Prostate gland (tissue), 2 donors: Measurements from ENCODE around the gene RASGRP4. TPM values are rescaled to one million over a fixed set of nuclear protein-coding genes. Genes with fewer than 3 reads are reported as not detected.
"Not testable (repeated sequence)": the region's sequence is repeated elsewhere in the genome, so short reads cannot be mapped to it uniquely, and the experiment has no call there.

Experiments used
- DNase-seq: peaks from one replicate; pipeline ENCODE4 v3.0.0-alpha.2; 2019; ENCODE audit warnings: low spot score
- H3K27ac ChIP-seq, 2 donors: fragments of 200-600 bp; sonication (generic); 2 replicates each; pipeline ENCODE4 v1.5.1; 2017 to 2019
- H3K27me3 ChIP-seq: fragments of 200-600 bp; sonication (generic); replicated peaks from 2 replicates; pipeline ENCODE4 v1.5.1; 2019; ENCODE audit not compliant: insufficient read depth
- H3K36me3 ChIP-seq, 2 donors: fragments of 200-600 bp; sonication (generic); 1 replicate in 1 of 2; 2 replicates in 1 of 2; pipeline versions ENCODE4 v1.5.1 to v1.8.1; 2017 to 2019
- H3K4me1 ChIP-seq: fragments of 200-600 bp; sonication (generic); replicated peaks from 2 replicates; pipeline ENCODE4 v1.5.1; 2019
- H3K4me3 ChIP-seq, 2 donors: fragments of 200-600 bp; sonication (generic); 2 replicates each; pipeline ENCODE4 v1.5.1; 2017 to 2019
- H3K9me3 ChIP-seq: fragments of 200-600 bp; sonication (generic); 2 replicates; pipeline ENCODE4 v1.5.1; 2017
- POLR2A ChIP-seq: fragments of 450-650 bp; IDR thresholded peaks from one replicate; pipeline ENCODE4 v1.6.1; 2016; ENCODE audit warnings: antibody characterized with exemption, mild to moderate bottlenecking
- POLR2AphosphoS5 ChIP-seq: sonication (generic); formaldehyde crosslinking; IDR thresholded peaks from one replicate; pipeline ENCODE4 v1.6.1; 2017; ENCODE audit warnings: antibody characterized with exemption
- WGBS: methylation state at CpG from one replicate; pipeline ENCODE4 v1.1.5; 2018; 5-methylcytosine and 5-hydroxymethylcytosine counted together
- intact Hi-C: fragments of 100-400 bp; cut with DNase I; formaldehyde crosslinking; loops from one replicate; pipeline ENCODE4 v1.14.2; 2022
- total RNA-seq, 2 donors: library from RNA; depleted of rRNA; stranded (reverse); fragments of >200 nt; gene quantifications; one replicate each; pipeline ENCODE4 v1.1.0, GENCODE V29; 2016
- TF ChIP-seq, protein P1 (sequence below), 4 experiments: fragments of 200-600 bp in 2 of 4; fragments of 450-650 bp in 2 of 4; sonication (generic) in 2 of 4; IDR thresholded peaks; 1 replicate in 3 of 4; 2 replicates in 1 of 4; pipeline ENCODE4 v1.5.1; 2016 to 2019; ENCODE audit warnings: antibody characterized with exemption in 4 of 4, mild to moderate bottlenecking in 2 of 4, moderate library complexity in 2 of 4

Gene RASGRP4
- total RNA-seq, 2 donors from 2014 or later: 1.4 to 1.6 TPM

DNA sequence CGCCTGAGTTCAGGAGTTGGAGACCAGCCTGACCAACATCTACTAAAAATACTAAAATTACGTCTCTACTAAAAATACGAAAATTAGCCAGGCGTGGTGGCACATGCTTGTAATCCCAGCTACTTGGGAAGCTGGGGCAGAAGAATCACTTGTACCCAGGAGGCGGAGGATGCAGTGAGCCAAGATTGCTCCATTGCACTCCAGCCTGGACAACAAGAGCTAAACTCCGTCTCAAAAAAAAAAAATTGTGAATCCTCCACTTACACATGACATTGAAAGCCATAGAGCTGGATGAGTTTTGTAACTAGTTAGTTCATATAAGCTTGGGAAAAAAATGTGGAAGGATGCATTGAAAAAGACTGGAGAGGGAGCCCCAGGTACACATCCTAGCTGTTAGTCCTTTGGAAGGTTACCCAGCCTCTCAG lies 52.1 kb downstream of the RASGRP4 start:
- DNase-seq: no peak
- no peak for TF ChIP-seq POLR2A
- TF ChIP-seq, protein P1, sequence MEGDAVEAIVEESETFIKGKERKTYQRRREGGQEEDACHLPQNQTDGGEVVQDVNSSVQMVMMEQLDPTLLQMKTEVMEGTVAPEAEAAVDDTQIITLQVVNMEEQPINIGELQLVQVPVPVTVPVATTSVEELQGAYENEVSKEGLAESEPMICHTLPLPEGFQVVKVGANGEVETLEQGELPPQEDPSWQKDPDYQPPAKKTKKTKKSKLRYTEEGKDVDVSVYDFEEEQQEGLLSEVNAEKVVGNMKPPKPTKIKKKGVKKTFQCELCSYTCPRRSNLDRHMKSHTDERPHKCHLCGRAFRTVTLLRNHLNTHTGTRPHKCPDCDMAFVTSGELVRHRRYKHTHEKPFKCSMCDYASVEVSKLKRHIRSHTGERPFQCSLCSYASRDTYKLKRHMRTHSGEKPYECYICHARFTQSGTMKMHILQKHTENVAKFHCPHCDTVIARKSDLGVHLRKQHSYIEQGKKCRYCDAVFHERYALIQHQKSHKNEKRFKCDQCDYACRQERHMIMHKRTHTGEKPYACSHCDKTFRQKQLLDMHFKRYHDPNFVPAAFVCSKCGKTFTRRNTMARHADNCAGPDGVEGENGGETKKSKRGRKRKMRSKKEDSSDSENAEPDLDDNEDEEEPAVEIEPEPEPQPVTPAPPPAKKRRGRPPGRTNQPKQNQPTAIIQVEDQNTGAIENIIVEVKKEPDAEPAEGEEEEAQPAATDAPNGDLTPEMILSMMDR (IDR thresholded peaks at IDR 0.05): no peak
- no peak for TF ChIP-seq POLR2AphosphoS5
- Histone ChIP-seq H3K9me3 (no peaks in the 10 kb centered on the region), H3K4me1 (peaks cover 14% of the 10 kb centered on the region), H3K4me3 (peak overlapping the region; percentile 75 to 87), H3K27ac (peak overlapping the region; percentile 93), H3K27me3 (no peaks in the 10 kb centered on the region), H3K36me3 (no peaks in the 10 kb centered on the region)
- intact Hi-C loops: loop anchor here (2.0 kb wide), 1 partner anchor 37 kb away; no protein-coding TSS in a partner anchor
- WGBS: 61% methylated on average over 6 of the region's 6 CpGs

DNA sequence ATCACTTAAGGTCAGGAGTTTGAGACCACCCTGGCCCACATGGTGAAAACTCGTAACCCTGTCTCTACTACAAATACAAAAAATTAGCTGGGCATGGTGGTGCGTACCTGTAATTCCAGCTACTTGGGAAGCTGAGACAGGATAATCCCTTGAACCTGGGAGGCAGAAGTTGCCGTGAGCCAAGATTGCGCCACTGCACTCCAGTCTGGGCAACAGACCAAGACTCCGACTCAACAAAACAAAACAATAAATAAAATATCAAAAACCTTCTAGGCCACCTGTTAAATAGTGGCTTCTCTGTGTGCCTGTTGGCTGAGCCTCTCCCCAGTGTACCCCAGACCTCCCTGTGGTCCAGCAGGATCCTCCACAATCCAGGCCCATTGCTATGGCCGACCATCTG lies 54.9 kb downstream of the RASGRP4 start:
- Histone ChIP-seq H3K4me1 (peaks cover 5% of the 10 kb centered on the region), H3K9me3 (no peaks in the 10 kb centered on the region), H3K36me3 (no peaks in the 10 kb centered on the region), H3K4me3 (no peak overlapping the region), H3K27ac (no peak overlapping the region), H3K27me3 (no peaks in the 10 kb centered on the region)
- 84% methylated on average over 6 of the region's 6 CpGs for WGBS
- intact Hi-C loops: no loop called here
- TF ChIP-seq, protein P1 (IDR thresholded peaks at IDR 0.05): no peak
- TF ChIP-seq POLR2AphosphoS5 (no peak), POLR2A (no peak)
- DNase-seq: no peak

DNA sequence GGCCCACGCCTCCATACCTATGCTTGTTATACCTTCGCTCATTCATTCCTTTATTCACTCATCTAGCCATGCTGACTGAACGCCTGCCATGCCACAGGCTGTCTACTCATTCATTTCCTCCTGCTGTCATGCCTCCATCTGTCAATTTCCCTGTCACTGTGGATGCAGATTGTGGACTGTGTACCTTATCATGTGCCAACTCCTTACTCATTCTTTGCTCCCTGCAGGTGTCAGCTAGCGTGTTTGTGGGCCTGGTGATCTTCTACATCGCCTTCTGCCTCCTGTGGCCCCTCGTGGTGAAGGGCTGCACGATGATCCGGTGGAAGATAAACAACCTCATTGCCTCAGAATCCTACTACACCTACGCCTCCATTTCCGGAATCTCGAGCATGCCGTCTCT lies 55.7 kb downstream of the RASGRP4 start:
- DNase-seq: no peak
- 67% methylated on average over 12 of the region's 12 CpGs for WGBS
- no peak overlapping the region for H3K27ac ChIP-seq
- intact Hi-C loops: no loop called here
- H3K4me1 ChIP-seq: no peaks in the 10 kb centered on the region
- H3K27me3 ChIP-seq: no peaks in the 10 kb centered on the region
- no peak overlapping the region for H3K4me3 ChIP-seq
- no peak for TF ChIP-seq POLR2A
- TF ChIP-seq POLR2AphosphoS5: no peak
- TF ChIP-seq, protein P1 (IDR thresholded peaks at IDR 0.05): no peak
- H3K36me3 ChIP-seq: no peaks in the 10 kb centered on the region
- no peaks in the 10 kb centered on the region for H3K9me3 ChIP-seq

DNA sequence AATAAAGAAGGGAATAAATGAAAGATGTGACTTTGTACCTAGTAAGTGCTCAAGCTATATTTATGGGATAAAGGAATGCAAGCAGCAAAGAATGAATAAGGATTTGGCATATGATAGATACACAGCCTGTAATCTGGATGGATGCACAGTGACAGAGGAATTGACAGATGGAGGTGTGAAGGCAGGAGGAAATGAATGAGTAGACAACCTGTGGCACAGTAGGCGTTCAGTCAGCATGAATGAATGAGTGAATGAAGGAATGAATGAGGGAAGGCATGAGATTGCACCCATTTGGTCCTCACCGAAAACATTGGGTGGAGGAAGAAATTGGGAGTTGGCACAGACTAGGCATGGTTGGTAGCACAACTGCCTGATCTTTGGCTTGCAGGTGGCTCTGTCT lies 56.4 kb downstream of the RASGRP4 start:
- WGBS: 85% methylated on average over 2 of the region's 2 CpGs
- Histone ChIP-seq H3K36me3 (no peaks in the 10 kb centered on the region), H3K9me3 (no peaks in the 10 kb centered on the region), H3K27me3 (no peaks in the 10 kb centered on the region), H3K4me3 (no peak overlapping the region), H3K27ac (no peak overlapping the region), H3K4me1 (no peaks in the 10 kb centered on the region)
- intact Hi-C loops: no loop called here
- DNase-seq: no peak
- TF ChIP-seq, protein P1 (IDR thresholded peaks at IDR 0.05): no peak
- TF ChIP-seq POLR2A: no peak
- TF ChIP-seq POLR2AphosphoS5: no peak

DNA sequence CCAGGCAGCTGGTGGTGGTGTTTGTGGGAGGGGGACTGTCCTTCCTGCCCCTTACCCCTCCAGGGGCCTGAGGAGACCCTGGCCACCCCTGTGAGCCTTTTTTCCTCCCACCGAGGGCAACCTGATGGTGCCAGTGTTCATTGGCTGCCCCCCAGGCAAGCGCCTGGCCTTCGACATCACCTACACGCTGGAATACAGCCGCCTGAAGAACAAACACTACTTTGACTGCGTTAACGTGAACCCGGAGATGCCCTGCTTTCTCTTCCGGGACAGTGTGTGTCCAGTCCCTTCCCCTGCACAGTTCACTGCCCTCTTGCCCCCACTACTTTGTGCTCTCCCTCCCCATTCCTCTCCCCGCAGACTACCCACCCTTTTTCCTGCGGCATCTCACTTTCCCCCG lies 59.0 kb downstream of the RASGRP4 start:
- H3K4me1 ChIP-seq: no peaks in the 10 kb centered on the region
- intact Hi-C loops: no loop called here
- no peaks in the 10 kb centered on the region for H3K36me3 ChIP-seq
- no peaks in the 10 kb centered on the region for H3K9me3 ChIP-seq
- H3K27me3 ChIP-seq: no peaks in the 10 kb centered on the region
- DNase-seq: no peak
- 47% methylated on average over 12 of the region's 12 CpGs for WGBS
- TF ChIP-seq, protein P1 (IDR thresholded peaks at IDR 0.05): no peak
- TF ChIP-seq POLR2AphosphoS5 (no peak), POLR2A (no peak)
- H3K27ac ChIP-seq: no peak overlapping the region
- no peak overlapping the region for H3K4me3 ChIP-seq

DNA sequence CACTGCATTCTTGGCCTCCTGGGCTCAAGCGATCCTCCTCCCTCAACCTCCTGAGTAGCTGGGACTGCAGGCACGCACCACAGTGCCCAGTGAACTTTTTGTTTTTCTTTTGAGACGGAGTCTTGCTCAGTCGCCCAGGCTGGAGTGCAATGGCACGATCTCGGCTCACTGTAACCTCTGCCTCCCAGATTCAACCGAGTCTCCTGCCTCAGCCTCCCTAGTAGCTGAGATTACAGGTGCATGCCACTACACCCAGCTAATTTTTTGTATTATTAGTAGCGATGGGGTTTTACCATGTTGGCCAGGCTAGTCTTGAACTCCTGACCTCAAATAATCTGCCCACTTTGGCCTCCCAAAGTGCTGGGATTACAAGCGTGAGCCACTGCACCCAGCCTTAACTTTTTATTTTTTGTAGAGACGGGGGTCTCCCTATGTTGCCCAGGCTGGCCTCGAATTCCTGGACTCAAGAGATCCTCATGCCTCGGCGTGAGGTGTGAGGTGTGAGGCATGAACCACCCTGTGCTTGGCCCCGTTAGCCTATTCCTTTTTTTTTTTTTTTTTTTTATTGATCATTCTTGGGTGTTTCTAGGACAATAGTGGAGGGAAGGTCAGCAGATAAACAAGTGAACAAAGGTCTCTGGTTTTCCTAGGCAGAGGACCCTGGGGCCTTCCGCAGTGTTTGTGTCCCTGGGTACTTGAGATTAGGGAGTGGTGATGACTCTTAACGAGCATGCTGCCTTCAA lies 62.9 kb downstream of the RASGRP4 start:
- intact Hi-C loops, H3K9me3 ChIP-seq, DNase-seq, H3K4me3 ChIP-seq, H3K27me3 ChIP-seq, H3K4me1 ChIP-seq, H3K36me3 ChIP-seq: not testable (repeated sequence)
- H3K27ac ChIP-seq: peak overlapping the region in 1 of 2 donors; percentile 66
- WGBS: 80% methylated on average over 15 of the region's 16 CpGs
